HG03521 (cell line): ENCODE measurements around the gene NEK9.
"Not testable (repeated sequence)": the region's sequence is repeated elsewhere in the genome, so short reads cannot be mapped to it uniquely, and the experiment has no call there.

Source experiments
- ATAC-seq: cut with Tn5 transposase; IDR thresholded peaks from one replicate; pipeline ENCODE4 v1.9.1; 2021; ENCODE audit warnings: mild to moderate bottlenecking, moderate library complexity; ENCODE audit not compliant: unreplicated experiment

Gene NEK9

GRCh38 chr14:75147423-75148071, 20.7 kb upstream of the NEK9 start:
- ATAC-seq, result no peak

GRCh38 chr14:75144944-75145343, 18.1 kb upstream of the NEK9 start:
- no peak for ATAC-seq

- ATAC-seq, result no peak
Observed at GRCh38 chr14:75143761-75144527, 17.1 kb upstream of the NEK9 start.

- no peak for ATAC-seq
Observed at GRCh38 chr14:75142494-75142893, 15.6 kb upstream of the NEK9 start.

- ATAC-seq, result no peak
Observed at GRCh38 chr14:75141967-75142366, 15.1 kb upstream of the NEK9 start.

GRCh38 chr14:75141062-75141461, 14.2 kb upstream of the NEK9 start:
- ATAC-seq, result no peak

- no peak for ATAC-seq
Observed at GRCh38 chr14:75140620-75141019, 13.8 kb upstream of the NEK9 start.

- ATAC-seq, result no peak
Observed at GRCh38 chr14:75139185-75139584, 12.3 kb upstream of the NEK9 start.

GRCh38 chr14:75138492-75138891, 11.6 kb upstream of the NEK9 start:
- ATAC-seq, result no peak

GRCh38 chr14:75134644-75135043, 7.8 kb upstream of the NEK9 start:
- ATAC-seq, result no peak

- ATAC-seq, result no peak
Observed at GRCh38 chr14:75133597-75133996, 6.7 kb upstream of the NEK9 start.

- ATAC-seq, result no peak
Observed at GRCh38 chr14:75132382-75133086, 5.7 kb upstream of the NEK9 start.

- ATAC-seq, result no peak
Observed at GRCh38 chr14:75128596-75128990, 1.7 kb upstream of the NEK9 start.

- ATAC-seq, result no peak
Observed at GRCh38 chr14:75127903-75128595, 1.2 kb upstream of the NEK9 start.

- not testable (repeated sequence) for ATAC-seq
Observed at GRCh38 chr14:75127474-75127820, 599 bp upstream of the NEK9 start.

GRCh38 chr14:75126121-75126544, 715 bp downstream of the NEK9 start:
- no peak for ATAC-seq

GRCh38 chr14:75125617-75126016, 1.2 kb downstream of the NEK9 start:
- no peak for ATAC-seq

GRCh38 chr14:75123991-75124390, 2.9 kb downstream of the NEK9 start:
- ATAC-seq, result no peak

GRCh38 chr14:75121552-75121951, 5.3 kb downstream of the NEK9 start:
- no peak for ATAC-seq

GRCh38 chr14:75120541-75121291, 6.1 kb downstream of the NEK9 start:
- no peak for ATAC-seq

GRCh38 chr14:75119056-75119455, 7.8 kb downstream of the NEK9 start:
- ATAC-seq, result no peak
